Ascending aorta (tissue), 2 donors: ENCODE data around the gene EVC. TPM values are rescaled to one million over a fixed set of nuclear protein-coding genes. Genes with fewer than 3 reads are reported as not detected.

ENCODE experiments used
- DNase-seq, 2 donors: peaks; one replicate each; pipeline ENCODE4 v3.0.0-alpha.2; 2019; ENCODE audit warnings: low spot score in 2 of 2
- H3K27ac ChIP-seq, 2 donors: fragments of 200-600 bp; sonication (generic); one replicate each; pipeline ENCODE4 v1.5.1; 2016 to 2017; ENCODE audit warnings: mild to moderate bottlenecking in 1 of 2
- H3K27me3 ChIP-seq: fragments of 200-600 bp; sonication (generic); one replicate; pipeline ENCODE4 v1.5.1; 2017
- H3K36me3 ChIP-seq, 2 donors: fragments of 200-600 bp; sonication (generic); one replicate each; pipeline ENCODE4 v1.5.1; 2016
- H3K4me1 ChIP-seq, 2 donors: fragments of 200-600 bp; sonication (generic); one replicate each; pipeline ENCODE4 v1.5.1; 2016 to 2017; ENCODE audit warnings: mild to moderate bottlenecking in 1 of 2
- H3K4me3 ChIP-seq, 2 donors: fragments of 200-600 bp; sonication (generic); one replicate each; pipeline ENCODE4 v1.5.1; 2016 to 2017; ENCODE audit warnings: mild to moderate bottlenecking in 1 of 2
- H3K9me3 ChIP-seq, 2 donors: fragments of 200-600 bp; sonication (generic); one replicate each; pipeline ENCODE4 v1.5.1; 2016
- CTCF ChIP-seq, 3 experiments: fragments of 200-600 bp in 2 of 3; fragments of 450-650 bp in 1 of 3; sonication (generic) in 2 of 3; IDR thresholded peaks; one replicate each; pipeline ENCODE4 v1.5.1; 2016 to 2019; ENCODE audit warnings: antibody characterized with exemption in 3 of 3, mild to moderate bottlenecking in 1 of 3, moderate library complexity in 1 of 3
- intact Hi-C: fragments of 100-400 bp; cut with DNase I; formaldehyde crosslinking; loops from one replicate; pipeline ENCODE4 v1.15.1; 2023
- total RNA-seq: library from RNA; depleted of rRNA; stranded (reverse); fragments of >200 nt; gene quantifications from one replicate; pipeline ENCODE4 v1.1.0, GENCODE V29; 2016

EVC gene
- total RNA-seq, 1 donor from 2014 or later = 39.3 TPM

GRCh38 chr4:5719350-5720055 lies 8.5 kb downstream of the EVC start:
- peaks cover 0 to 6% of the 10 kb centered on the region in 2 donors for H3K9me3 ChIP-seq
- H3K27ac ChIP-seq = no peak overlapping the region
- H3K36me3 ChIP-seq = peaks cover 13 to 37% of the 10 kb centered on the region in 2 donors
- no peak for TF ChIP-seq CTCF (IDR thresholded peaks at IDR 0.05)
- no peaks in the 10 kb centered on the region for H3K4me1 ChIP-seq
- intact Hi-C loops = no loop called here
- no peak overlapping the region for H3K4me3 ChIP-seq
- DNase-seq = no peak
- H3K27me3 ChIP-seq = no peaks in the 10 kb centered on the region

- TF ChIP-seq CTCF (IDR thresholded peaks at IDR 0.05) = no peak
- Histone ChIP-seq H3K27me3 (no peaks in the 10 kb centered on the region), H3K4me3 (no peak overlapping the region), H3K36me3 (peaks cover 20 to 43% of the 10 kb centered on the region in 2 donors), H3K4me1 (no peaks in the 10 kb centered on the region), H3K9me3 (peaks cover 0 to under 1% of the 10 kb centered on the region in 2 donors), H3K27ac (no peak overlapping the region)
- DNase-seq = no peak
- intact Hi-C loops = no loop called here
These were observed 9.3 kb downstream of the EVC start for GRCh38 chr4:5720157-5720850.

GRCh38 chr4:5720980-5721379 lies 10.0 kb downstream of the EVC start:
- H3K27ac ChIP-seq = no peak overlapping the region
- H3K4me1 ChIP-seq = no peaks in the 10 kb centered on the region
- no peaks in the 10 kb centered on the region for H3K9me3 ChIP-seq
- DNase-seq = no peak
- intact Hi-C loops = no loop called here
- no peaks in the 10 kb centered on the region for H3K27me3 ChIP-seq
- H3K4me3 ChIP-seq = no peak overlapping the region
- peaks cover 20 to 48% of the 10 kb centered on the region in 2 donors for H3K36me3 ChIP-seq
- TF ChIP-seq CTCF (IDR thresholded peaks at IDR 0.05) = no peak

GRCh38 chr4:5721923-5722322 lies 10.9 kb downstream of the EVC start:
- no peak overlapping the region for H3K4me3 ChIP-seq
- peaks cover 20 to 48% of the 10 kb centered on the region in 2 donors for H3K36me3 ChIP-seq
- H3K9me3 ChIP-seq = no peaks in the 10 kb centered on the region
- intact Hi-C loops = no loop called here
- no peak overlapping the region for H3K27ac ChIP-seq
- no peak for DNase-seq
- no peaks in the 10 kb centered on the region for H3K4me1 ChIP-seq
- no peaks in the 10 kb centered on the region for H3K27me3 ChIP-seq
- TF ChIP-seq CTCF (IDR thresholded peaks at IDR 0.05) = no peak

GRCh38 chr4:5722328-5722727 lies 11.3 kb downstream of the EVC start:
- no peaks in the 10 kb centered on the region for H3K27me3 ChIP-seq

More at GRCh38 chr4:5722328-5722727, 11.3 kb downstream of the EVC start:
- H3K4me3 ChIP-seq = no peak overlapping the region
- DNase-seq = no peak
- no peaks in the 10 kb centered on the region for H3K9me3 ChIP-seq
- no peaks in the 10 kb centered on the region for H3K4me1 ChIP-seq
- TF ChIP-seq CTCF (IDR thresholded peaks at IDR 0.05) = no peak
- H3K27ac ChIP-seq = no peak overlapping the region
- intact Hi-C loops = no loop called here
- H3K36me3 ChIP-seq = peaks cover 20 to 48% of the 10 kb centered on the region in 2 donors
